GM13977 (cell line): ENCODE data around the gene UNC13C.

Source experiments
- DNase-seq: peaks from one replicate; pipeline ENCODE4 v3.0.0; 2012; ENCODE audit warnings: low spot score
- in situ Hi-C: fragments of 300-500 bp; cut with MboI; formaldehyde crosslinking; loops from one replicate; pipeline ENCODE4 v1.12.0; 2022; ENCODE audit warnings: low sequenced_read_pairs, low pct_unique_long_range_greater_than_20kb, mixed read lengths, inconsistent platforms; ENCODE audit not compliant: unreplicated experiment
- TF ChIP-seq, protein P1 (sequence below): IDR thresholded peaks from 2 replicates; pipeline ENCODE4 v1.5.1; 2012; ENCODE audit warnings: mild to moderate bottlenecking, control low read depth; ENCODE audit not compliant: insufficient read depth; ENCODE audit errors: extremely low read depth, missing control alignments

The UNC13C gene

DNA sequence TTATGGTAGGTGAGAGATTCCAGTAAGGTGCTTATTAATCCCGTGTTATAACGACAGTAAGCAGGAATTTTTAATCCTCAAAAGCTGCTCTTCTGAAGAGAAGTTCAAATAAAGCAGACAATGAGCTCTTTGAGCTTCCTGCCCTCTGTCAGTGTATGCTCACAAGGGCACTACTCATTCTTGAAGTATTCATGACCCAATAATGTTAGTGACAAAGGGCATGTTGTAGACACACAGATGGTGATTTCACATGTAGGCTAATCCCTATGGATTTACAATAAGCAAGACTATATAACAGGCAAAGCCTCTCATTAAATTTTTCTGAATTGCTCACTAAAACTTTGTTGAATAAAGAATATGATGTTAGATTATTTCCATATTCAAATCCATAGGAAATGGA lies 639.9 kb downstream of the UNC13C start:
- in situ Hi-C loops: no loop called here
- TF ChIP-seq, protein P1, sequence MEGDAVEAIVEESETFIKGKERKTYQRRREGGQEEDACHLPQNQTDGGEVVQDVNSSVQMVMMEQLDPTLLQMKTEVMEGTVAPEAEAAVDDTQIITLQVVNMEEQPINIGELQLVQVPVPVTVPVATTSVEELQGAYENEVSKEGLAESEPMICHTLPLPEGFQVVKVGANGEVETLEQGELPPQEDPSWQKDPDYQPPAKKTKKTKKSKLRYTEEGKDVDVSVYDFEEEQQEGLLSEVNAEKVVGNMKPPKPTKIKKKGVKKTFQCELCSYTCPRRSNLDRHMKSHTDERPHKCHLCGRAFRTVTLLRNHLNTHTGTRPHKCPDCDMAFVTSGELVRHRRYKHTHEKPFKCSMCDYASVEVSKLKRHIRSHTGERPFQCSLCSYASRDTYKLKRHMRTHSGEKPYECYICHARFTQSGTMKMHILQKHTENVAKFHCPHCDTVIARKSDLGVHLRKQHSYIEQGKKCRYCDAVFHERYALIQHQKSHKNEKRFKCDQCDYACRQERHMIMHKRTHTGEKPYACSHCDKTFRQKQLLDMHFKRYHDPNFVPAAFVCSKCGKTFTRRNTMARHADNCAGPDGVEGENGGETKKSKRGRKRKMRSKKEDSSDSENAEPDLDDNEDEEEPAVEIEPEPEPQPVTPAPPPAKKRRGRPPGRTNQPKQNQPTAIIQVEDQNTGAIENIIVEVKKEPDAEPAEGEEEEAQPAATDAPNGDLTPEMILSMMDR: no peak
- no peak for DNase-seq

DNA sequence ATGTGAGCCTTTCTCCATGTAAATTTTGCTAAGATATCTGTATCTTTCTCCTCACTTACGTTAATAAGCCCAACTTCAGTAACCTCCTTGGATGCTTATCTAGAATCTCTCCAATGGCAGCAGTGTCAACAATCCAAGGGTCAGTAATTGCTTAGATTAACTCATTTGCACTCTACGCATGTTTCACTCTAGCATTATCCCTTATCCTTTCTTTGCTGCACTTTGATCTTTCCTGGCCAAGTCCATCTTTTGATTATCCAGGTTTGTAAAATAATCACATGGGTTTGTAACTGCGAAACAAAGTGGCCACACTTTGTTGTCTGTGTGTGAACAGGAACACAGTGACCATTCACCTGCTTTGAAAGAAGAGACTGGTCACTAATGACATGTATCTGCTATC lies 640.9 kb downstream of the UNC13C start:
- no peak for DNase-seq
- in situ Hi-C loops: no loop called here
- TF ChIP-seq, protein P1: no peak

DNA sequence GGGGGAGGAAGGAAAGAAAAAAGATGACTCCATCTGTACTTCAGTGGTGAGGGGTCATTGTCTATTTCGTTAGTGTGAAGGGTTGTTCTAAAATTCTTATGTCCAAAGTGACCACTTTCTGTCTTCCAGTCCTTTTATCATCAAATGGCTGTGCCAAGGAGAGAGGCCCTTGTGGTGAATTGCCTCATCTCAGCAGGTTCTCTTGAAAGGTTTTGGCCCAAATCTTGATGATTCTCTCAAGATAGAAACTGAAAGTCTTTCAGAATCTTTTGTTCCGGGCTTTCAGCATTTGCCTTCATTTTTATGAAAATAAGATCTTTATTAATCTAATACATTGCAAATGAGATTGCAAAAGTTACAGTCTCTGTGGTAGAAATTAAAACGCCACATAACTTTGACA lies 642.7 kb downstream of the UNC13C start:
- DNase-seq: no peak

DNA sequence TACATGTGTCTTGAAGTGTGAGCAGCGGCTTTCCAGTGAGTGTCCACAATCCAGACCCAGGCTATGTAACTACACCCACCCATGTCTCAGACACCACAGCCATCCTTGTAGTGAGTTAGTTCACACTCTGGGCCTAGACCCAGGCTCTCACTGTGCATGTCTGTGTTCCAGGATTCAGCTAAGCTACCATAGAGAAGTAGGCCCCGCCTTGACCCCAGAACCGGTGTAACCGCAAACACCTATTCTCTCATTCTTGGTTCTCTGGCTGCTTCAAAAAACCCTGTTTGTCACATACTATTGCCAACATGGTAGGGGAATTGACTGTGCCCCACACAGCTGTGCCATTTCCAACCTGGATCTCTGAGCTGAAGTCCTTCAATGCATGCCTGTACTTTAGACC lies 657.9 kb downstream of the UNC13C start:
- in situ Hi-C loops: no loop called here
- TF ChIP-seq, protein P1: no peak
- no peak for DNase-seq

More for the DNA sequence above, 642.7 kb downstream of the UNC13C start:
- in situ Hi-C loops: no loop called here
- TF ChIP-seq, protein P1: no peak

DNA sequence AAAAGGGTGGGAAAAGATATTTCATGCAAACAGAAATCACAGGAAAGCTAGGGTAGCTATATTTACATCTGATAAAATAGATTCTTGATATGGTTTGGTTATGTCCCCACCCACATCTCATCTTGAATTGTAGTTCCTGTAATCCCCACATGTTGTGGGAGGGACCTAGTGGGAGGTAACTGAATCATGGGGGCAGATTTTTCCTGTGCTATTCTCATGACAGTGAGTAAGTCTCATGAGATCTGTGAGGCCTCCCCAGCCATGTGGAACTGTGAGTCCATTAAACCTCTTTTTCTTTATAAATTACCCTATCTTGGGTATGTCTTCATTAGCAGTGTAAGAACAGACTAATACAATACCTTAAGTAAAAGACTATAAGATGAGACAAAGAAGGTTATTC lies 660.4 kb downstream of the UNC13C start:
- DNase-seq: no peak
- TF ChIP-seq, protein P1: no peak
- in situ Hi-C loops: no loop called here

DNA sequence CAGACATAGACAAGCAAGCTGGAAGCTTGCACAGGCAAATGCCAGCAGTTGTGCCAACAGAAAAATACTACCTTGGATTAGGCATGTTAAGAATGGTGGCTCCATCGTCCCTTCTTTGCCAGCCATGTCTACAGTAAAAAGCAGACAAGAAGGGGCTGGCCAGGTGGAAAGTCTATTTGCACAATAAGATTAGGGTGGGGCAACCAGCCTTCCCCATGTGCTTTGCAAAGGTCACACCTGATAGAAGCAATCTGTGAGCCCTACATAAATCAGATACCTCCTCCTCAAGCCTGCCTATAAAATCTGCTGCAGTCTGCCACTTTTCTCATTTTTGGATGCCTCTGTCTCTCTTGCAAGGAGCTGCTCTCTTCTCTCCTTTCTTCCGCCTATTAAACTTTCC lies 662.6 kb downstream of the UNC13C start:
- DNase-seq: no peak
- in situ Hi-C loops: no loop called here
- TF ChIP-seq, protein P1: no peak

DNA sequence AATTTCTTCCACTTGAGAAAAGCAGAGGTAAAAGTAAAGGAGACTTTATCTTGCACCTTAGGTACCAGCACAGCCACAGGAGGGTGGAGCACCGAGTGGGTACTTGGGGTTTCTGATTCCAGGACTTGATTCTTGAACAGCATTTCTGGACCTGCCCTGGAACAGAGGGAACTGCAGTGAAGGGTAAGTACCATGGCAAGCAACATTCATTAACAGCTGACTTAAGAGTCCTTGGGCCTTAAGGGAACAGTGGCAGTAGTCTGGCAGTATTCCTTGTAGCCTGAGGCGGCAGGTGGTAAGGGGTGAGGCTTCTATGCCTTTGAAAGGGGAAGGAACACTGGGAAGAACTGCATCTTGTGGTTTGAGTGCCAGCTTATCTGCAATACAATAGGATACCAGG lies 666.6 kb downstream of the UNC13C start:
- in situ Hi-C loops: no loop called here
- no peak for DNase-seq
- TF ChIP-seq, protein P1: no peak
